Epithelial cell of prostate (primary cell): ENCODE measurements around the gene VPS13D.

ENCODE experiments used
- DNase-seq: peaks from one replicate; pipeline ENCODE4 v3.0.0-alpha.2; 2011; ENCODE audit warnings: low read depth, low spot score
- H3K27ac ChIP-seq: fragments of 450-650 bp; 2 replicates; pipeline ENCODE4 v1.5.1; 2017; ENCODE audit warnings: mild to moderate bottlenecking

Gene VPS13D

DNA sequence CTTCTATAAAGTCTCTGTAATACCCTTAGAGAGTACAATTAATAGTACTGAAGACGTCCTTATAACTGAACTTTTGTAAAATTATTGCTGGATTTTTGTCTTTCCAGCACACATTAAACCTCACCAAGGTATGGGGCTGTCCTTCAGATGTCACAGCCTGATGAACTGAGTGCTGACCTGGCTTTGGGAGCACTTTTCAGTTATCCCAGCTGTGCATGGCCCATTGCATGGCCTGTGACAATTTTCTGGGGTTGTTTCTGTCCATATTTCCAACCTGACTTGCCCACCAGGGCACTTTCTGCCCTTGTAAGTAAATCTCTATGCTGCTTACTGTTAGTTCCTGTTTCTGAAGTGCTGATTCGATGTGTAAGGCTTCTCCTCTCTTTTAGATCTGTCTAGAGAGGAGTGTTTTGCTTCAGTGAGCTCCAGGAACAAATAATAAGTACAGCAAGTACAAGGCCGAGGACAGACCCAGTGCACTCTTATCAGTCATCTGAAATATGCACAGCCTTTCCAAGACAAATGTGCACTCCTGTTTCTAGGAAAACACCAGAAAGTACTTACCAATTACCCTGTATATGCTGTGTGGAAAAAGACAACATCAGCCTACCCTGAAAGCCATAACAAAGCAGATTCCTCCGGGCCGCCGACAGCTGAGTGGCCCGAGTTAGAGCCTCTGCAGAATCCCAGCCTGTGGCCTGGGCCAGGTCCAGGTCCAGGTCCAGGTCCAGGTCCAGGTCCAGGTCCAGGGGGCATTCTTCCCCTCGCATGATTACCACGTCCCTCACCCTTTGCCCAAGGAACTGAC lies 266.5 kb downstream of the VPS13D start:
- H3K27ac ChIP-seq: no peak overlapping the region
- no peak for DNase-seq

DNA sequence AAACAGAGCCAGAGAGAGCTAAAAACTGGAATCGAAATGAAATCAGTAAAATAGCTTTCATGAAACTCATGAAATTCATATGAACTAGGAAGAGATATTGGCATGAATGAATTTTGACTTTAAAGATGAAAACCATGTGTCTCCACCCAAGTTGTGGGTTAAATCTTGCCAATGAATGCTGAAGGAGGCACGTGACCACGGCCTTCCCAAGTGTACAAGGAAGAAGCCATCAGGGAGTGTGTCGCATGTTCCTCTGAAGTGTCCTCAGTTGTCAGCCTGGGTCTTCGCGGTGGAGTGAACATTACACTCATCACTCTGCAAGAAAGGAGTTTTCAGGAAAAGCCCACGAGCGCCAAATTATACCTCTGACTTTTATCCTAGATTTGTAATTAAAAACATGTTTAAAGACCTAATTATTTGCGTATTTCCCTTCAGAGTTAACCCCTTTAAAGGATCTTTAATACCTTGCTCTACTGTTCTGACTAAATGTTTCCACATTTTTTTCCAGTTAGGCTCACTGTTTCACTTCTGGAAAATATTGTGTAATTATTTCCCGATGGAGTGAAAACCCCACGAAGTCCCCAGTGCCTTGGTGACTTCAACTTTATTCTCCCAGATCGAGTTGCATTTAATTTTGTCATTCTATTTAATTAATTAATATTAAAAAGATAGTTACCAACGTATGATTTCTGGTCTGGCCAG lies 269.9 kb downstream of the VPS13D start:
- H3K27ac ChIP-seq: no peak overlapping the region
- no peak for DNase-seq

DNA sequence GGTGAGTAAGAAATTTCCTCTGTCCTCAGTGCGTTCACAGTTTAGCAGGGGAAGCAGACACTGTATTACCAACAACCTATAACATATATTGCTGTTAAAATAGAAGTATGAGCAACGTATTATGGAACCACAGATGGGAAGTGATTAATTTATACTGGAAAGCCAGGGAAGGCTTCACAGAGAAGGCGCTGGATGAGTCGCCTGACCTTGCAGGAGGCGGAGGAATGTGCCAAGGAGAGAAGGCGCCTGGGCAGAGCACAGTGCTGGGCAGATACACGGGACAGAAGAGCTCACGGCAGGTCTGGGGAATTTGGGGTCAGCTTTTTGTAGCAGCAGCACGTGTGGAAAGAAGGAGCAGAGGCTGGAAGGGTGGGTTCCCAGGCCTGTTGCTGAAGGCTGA lies 271.8 kb downstream of the VPS13D start:
- no peak overlapping the region for H3K27ac ChIP-seq
- DNase-seq: no peak

GRCh38 chr1:12502336-12503109 lies 272.7 kb downstream of the VPS13D start:
- no peak overlapping the region for H3K27ac ChIP-seq
- no peak for DNase-seq

DNA sequence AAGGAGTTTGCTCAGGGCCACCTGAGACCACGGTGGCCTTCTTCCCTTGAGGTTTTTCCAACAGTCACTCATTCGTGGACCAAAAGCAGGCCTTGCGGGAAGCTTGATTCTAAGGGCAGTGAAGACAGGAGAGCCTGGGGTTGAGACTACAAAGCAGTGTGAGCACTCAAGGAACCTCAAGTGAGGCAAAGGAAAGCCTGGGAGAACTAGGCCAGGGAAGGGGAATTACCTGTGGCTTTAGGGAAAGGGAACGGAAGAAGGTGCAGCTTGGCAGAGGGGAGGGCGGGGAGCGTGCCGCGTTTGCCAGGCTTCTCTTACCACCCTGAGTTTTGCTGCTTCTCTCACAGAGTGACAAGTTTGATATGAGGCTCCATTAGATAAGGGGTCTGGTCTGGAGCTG lies 273.9 kb downstream of the VPS13D start:
- H3K27ac ChIP-seq: no peak overlapping the region
- no peak for DNase-seq

DNA sequence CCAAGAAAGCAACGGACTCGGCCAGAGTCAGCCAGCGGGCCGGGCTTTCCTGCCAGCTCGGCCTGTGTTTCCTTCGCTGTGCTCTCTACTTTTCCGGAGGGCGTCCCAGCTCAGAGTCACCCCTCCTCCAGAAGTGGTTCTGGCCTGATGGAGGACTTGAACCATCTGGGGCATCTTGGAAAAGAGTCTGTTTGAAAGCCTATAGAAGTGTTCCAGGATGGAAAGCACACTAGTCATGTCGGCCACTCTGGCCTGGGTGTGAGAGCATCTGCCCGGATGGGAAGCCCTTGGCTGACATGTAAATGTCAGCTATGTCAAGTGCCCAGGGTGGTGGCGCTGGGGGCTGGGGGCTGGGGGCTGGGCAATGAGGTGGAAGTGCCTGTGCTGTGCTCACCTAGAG lies 274.8 kb downstream of the VPS13D start:
- no peak overlapping the region for H3K27ac ChIP-seq

GRCh38 chr1:12505231-12505630 lies 275.4 kb downstream of the VPS13D start:
- no peak overlapping the region for H3K27ac ChIP-seq
- no peak for DNase-seq

More for the DNA sequence above, 274.8 kb downstream of the VPS13D start:
- DNase-seq: no peak

DNA sequence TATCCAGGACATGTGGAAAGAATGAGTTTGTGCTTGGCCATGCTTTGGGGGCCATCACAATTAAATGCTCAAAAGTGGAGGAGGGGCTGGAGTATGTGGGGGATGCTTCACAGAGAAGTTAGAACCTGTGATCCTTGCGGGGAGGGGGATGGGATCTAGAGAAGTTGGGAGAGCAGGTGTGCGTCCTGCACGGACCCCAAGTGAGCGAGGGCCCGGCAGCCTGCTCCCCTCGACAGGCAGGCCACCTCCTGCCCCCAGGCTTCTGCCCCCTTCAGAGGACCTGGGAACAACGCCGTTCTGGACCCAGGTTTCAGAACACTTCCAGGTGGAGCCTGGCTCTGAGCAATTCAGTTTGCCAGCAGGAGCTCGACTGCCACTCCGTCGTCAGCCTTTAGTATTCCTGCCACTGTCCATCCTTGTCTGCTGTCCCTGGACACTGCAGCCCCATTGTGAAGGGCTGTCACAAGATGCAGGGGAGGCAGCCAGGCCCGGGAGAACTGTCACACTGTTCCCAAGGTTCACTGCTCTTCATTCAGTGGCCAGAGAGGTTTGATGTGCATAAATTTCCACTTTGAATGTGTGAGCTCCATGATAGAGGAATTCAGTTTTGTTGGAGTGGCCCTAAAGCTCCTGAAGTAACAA lies 275.9 kb downstream of the VPS13D start:
- DNase-seq: no peak

DNA sequence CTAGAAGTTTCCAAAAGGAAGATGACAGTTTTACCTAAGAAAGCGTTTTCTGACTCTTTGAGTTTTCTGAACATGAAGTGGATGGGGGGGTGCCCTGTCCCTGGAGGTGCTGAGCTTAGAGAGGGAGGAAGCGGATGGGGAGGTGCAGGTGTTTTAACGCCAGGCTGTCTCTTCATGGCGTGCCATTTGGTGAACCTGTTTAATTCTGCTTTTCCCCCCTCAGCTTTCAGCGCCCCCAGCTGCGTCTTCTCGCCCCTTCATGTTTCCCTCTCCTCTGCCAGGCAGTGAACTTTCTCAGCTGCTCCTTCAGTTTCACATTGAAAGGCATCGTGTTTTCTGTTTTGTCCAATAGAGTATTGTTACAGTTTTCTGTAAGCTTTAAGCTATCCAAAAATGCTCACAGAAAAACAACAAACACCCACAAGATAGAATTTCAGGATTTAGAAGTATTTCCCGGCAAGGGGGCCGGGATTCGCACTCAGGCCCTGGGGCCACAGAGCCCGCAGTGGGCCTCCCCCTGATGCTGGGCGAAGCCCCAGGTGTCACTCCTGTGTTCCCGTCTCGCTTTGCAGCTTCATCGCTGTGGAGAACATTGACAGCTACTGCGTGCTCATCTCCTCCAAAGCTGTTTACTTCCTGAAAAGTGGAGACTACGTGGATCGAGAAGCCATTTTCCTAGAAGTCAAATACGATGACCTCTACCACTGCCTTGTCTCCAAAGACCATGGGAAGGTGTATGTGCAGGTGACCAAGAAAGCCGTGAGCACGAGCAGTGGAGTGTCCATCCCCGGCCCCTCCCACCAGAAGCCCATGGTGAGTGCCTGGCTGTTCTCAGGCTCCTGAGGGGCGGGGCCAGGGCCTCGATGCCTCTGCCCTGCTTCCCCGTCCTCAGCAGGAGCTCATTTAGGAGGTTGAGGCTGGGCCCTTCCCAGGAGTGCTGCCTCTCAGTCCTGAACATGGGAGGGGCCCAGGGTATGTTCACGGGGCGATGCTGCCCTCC lies 276.8 kb downstream of the VPS13D start:
- DNase-seq: no peak
- no peak overlapping the region for H3K27ac ChIP-seq

More for the DNA sequence above, 275.9 kb downstream of the VPS13D start:
- H3K27ac ChIP-seq: no peak overlapping the region

- DNase-seq: no peak
- H3K27ac ChIP-seq: no peak overlapping the region
Measured at GRCh38 chr1:12507631-12508030, 277.8 kb downstream of the VPS13D start.

DNA sequence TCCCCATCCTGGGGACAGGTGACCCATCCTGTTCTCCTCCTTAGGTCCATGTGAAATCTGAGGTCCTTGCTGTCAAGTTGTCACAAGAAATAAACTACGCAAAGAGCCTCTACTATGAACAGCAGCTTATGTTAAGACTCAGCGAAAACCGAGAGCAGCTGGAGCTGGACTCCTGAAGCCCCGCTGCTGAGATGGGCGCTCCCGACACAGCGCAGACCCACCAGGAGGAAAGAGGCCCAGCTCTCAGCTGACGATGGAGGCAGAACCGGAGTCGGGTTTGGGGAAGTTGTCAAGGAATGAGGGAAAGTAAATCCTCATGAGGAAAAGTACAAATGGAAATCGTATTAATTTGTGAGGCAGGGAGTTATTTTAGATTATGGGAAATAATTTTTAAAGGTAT lies 279.0 kb downstream of the VPS13D start:
- H3K27ac ChIP-seq: no peak overlapping the region
- no peak for DNase-seq

- DNase-seq: no peak
- no peak overlapping the region for H3K27ac ChIP-seq
Measured at GRCh38 chr1:12511128-12511484, 281.3 kb downstream of the VPS13D start.

DNA sequence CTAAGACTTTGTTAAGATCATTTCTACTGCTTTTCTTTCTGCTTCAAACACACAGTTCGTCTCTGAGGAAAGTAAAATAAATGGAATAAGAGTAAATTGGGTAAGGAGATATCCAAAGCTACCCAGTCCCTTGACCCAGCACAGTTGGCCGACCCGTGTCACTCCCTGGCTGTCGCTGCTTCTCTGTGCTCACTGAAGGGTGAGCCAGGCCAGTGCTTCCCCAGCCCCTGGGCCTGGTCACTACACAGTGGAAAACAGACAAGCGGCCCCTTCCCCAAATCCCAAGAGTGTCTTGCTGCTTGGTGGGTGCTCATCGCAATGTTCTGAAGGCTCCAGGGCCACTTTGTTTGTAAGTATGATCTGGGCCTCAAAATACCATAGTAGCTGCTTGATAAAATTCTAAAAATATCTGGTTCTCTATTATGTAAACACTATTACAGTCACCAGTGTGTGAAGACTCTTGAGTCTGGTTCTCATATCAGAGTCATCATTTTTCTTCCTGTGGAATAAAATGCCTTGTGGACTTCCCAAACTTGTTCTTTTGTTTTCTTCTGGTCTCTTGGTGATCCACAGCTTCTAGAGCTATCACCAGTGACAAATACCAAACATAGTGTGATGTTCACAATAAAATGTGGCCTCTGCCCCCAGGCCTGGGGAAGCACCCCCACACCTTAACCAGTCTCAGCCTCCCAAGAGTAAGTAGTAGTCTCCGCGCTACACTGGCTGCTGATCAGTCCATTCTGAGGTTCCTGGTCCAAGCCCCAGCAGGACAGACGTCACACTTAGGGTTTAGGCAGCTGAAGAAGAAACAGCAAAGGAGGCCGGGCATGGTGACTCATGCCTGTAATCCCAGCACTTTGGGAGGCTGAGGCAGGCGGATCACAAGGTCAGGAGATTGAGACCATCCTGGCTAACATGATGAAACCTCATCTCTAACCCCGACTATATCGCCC lies 282.0 kb downstream of the VPS13D start:
- DNase-seq: no peak
- no peak overlapping the region for H3K27ac ChIP-seq

GRCh38 chr1:12513181-12513580 lies 283.4 kb downstream of the VPS13D start:
- no peak for DNase-seq
- no peak overlapping the region for H3K27ac ChIP-seq

DNA sequence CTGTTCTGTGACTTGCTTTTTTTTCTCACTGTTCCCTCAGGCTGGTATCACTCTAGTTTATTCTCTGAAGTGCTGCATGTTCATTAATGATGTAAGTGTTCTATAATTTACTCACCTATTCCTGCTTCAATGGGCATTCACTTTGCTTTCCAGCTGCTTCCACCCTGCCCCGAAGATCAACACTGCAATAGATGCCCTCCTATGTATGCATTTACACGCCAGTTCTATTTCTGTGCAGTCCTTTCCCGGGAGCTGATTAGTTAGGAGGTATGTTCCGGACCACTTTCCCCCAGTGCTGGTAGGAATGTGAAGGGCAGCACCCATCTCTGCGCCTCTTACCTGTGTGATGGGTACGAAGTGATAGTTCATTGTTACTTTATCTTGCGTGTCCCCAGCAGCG lies 284.8 kb downstream of the VPS13D start:
- H3K27ac ChIP-seq: no peak overlapping the region
- DNase-seq: no peak

DNA sequence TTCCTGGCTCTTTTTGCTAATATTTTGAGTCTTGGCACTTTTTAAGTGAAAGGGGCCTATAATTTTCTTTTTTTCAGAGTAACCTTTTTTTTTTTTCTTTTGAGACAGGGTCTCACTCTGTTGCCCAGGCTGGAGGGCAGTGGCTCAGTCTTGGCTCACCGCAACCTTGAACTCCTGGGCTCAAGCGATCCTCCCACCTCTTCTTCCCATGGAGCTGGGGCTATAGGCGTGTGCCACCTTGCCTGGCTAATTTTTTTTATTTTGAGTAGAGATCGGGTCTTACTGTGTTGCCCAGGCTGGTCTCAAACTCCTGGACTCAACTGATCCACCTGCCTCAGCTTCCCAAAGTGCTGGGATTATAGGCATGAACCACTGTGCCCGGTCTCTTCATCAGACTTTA lies 285.4 kb downstream of the VPS13D start:
- no peak for DNase-seq
- no peak overlapping the region for H3K27ac ChIP-seq

- H3K27ac ChIP-seq: no peak overlapping the region
- DNase-seq: no peak
Measured at GRCh38 chr1:12516741-12517140, 286.9 kb downstream of the VPS13D start.

- DNase-seq: no peak
- no peak overlapping the region for H3K27ac ChIP-seq
Measured at GRCh38 chr1:12518931-12519692, 289.3 kb downstream of the VPS13D start.
